H1 (cell line): Measurements from ENCODE around the gene ADK. TPM values are rescaled to one million over a fixed set of nuclear protein-coding genes. Genes with fewer than 3 reads are reported as not detected.

Source experiments
- ATF3 ChIP-seq: IDR thresholded peaks from 2 replicates; pipeline ENCODE4 v1.6.1; 2011; ENCODE audit warnings: low read depth, mild to moderate bottlenecking, low read length; ENCODE audit not compliant: insufficient read depth
- BACH1 ChIP-seq: IDR thresholded peaks from 2 replicates; pipeline ENCODE4 v1.6.1; 2012; ENCODE audit warnings: low read length, improper control_type of control experiment
- CBX8 ChIP-seq: fragments of 300-800, 300-1000 bp; sonication (generic); IDR thresholded peaks from 2 replicates; pipeline ENCODE4 v1.7.1; 2016; ENCODE audit warnings: low read depth, low read length, borderline replicate concordance
- CHD2 ChIP-seq: IDR thresholded peaks from 2 replicates; pipeline ENCODE4 v1.6.1; 2012; ENCODE audit warnings: low read length, improper control_type of control experiment
- JUN ChIP-seq: IDR thresholded peaks from 2 replicates; pipeline ENCODE4 v1.6.1; 2011; ENCODE audit warnings: low read depth, mild to moderate bottlenecking, improper control_type of control experiment, low read length
- MAX ChIP-seq: IDR thresholded peaks from 2 replicates; pipeline ENCODE4 v1.6.1; 2012; ENCODE audit warnings: inconsistent platforms
- SP2 ChIP-seq: IDR thresholded peaks from 2 replicates; pipeline ENCODE4 v1.6.1; 2012; ENCODE audit warnings: mild to moderate bottlenecking, low read length, inconsistent platforms
- TBP ChIP-seq: IDR thresholded peaks from 2 replicates; pipeline ENCODE4 v1.6.1; 2011; ENCODE audit warnings: low read depth, low read length, improper control_type of control experiment
- polyA plus RNA-seq, 7 experiments: library from polyadenylated mRNA; depleted of rRNA in 3 of 7; stranded (reverse) in 5 of 7; unstranded in 2 of 7; fragments of >200 nt in 5 of 7; fragments of 200-250 nt in 2 of 7; gene quantifications; 1 replicate in 5 of 7; 2 replicates in 1 of 7; 4 replicates in 1 of 7; pipeline versions ENCODE4 v1.2.1 to v1.2.3, GENCODE V29; 2011 to 2013; ENCODE audit warnings: missing spikeins in 2 of 7, mixed read lengths in 2 of 7
- total RNA-seq: library from RNA; stranded (reverse); fragmentation: NEBNext Ultra II Directional; extraction: Animal tissue kit (Norgen Biotek cat#: 25700); gene quantifications from 2 replicates; pipeline ENCODE4 v1.2.1, GENCODE V29; 2021

ADK gene
- total and polyA plus RNA-seq, 2 of the 8 experiments (the other 6 are each of a cell fraction or from before 2014, with no cell fraction given) = 12.3 to 42.4 TPM

- TF ChIP-seq CBX8 (no peak), TBP (no peak), CHD2 (no peak), BACH1 (no peak), JUN (no peak), ATF3 (no peak), MAX (no peak), SP2 (no peak)
Measured at GRCh38 chr10:74628136-74628535, 477.1 kb downstream of the ADK start (continued).
